GM10266 (cell line): Measurements from ENCODE around the gene NRXN3.

Experiments
- DNase-seq: peaks from one replicate; pipeline ENCODE4 v3.0.0; 2012; ENCODE audit errors: extremely low spot score
- TF ChIP-seq, protein P1 (sequence below): IDR thresholded peaks from 2 replicates; pipeline ENCODE4 v1.5.1; 2012; ENCODE audit warnings: mild to moderate bottlenecking, low read depth; ENCODE audit not compliant: control insufficient read depth, insufficient read depth; ENCODE audit errors: missing control alignments

NRXN3 gene

DNA sequence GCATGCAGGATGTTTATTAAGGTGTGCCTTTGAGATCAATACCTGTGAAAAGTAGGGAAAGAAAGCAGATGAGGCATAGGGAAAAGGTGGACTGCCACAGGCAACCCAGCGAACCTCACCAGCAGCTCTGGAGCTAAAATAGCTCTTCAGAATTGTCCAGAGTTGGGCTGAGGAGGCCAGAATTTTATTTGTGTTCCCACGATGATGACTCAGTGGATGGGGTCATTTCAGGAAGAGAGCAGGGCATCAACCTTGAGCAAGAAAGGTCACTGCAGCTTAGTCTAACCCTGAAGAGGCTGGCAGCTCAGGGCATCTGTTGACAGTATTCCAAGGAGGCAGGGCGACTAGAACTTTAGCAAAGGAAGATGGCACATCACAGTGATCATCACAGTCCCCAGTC lies 1345.0 kb downstream of the NRXN3 start:
- DNase-seq: no peak

DNA sequence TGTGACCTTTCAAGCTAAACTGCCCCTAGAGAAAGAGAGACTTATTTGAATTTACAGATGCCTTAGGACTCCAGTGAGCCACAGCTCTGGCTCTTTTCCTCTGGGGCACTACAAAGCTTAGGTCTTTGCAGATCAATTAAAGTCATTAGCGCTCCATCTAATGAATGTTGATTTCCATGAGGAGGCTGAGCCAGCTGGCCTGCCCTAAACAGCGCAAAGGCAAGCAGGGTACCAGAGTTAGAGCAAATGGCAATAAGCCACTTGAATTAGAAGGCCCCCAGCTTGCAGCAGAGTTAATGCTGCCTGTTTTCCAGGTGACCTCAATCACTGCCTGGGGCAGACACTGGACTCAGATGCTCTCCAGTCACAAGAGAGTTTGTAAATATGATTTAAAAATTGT lies 1345.8 kb downstream of the NRXN3 start:
- DNase-seq: no peak
- TF ChIP-seq, protein P1, sequence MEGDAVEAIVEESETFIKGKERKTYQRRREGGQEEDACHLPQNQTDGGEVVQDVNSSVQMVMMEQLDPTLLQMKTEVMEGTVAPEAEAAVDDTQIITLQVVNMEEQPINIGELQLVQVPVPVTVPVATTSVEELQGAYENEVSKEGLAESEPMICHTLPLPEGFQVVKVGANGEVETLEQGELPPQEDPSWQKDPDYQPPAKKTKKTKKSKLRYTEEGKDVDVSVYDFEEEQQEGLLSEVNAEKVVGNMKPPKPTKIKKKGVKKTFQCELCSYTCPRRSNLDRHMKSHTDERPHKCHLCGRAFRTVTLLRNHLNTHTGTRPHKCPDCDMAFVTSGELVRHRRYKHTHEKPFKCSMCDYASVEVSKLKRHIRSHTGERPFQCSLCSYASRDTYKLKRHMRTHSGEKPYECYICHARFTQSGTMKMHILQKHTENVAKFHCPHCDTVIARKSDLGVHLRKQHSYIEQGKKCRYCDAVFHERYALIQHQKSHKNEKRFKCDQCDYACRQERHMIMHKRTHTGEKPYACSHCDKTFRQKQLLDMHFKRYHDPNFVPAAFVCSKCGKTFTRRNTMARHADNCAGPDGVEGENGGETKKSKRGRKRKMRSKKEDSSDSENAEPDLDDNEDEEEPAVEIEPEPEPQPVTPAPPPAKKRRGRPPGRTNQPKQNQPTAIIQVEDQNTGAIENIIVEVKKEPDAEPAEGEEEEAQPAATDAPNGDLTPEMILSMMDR: no peak

More for the DNA sequence above, 1345.0 kb downstream of the NRXN3 start:
- TF ChIP-seq, protein P1: no peak

DNA sequence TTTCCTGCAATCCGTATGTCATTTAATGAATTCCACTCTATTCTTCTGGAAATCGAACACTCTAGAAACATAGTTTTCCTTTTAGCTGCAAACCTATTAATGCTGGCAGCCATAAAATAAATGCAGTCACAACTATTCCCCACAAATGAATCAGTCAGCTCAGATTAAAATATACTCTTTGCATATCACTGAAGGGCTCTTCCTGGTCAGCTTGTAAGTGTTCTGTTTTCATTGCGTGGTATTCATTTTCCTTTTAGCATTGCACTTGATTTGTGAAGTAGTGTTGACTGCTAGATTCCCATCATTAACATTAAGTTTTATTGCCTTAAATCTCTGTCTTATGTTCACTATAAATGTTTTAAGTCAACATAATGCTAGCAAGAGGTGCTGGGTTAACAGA lies 1355.2 kb downstream of the NRXN3 start:
- TF ChIP-seq, protein P1: no peak

DNA sequence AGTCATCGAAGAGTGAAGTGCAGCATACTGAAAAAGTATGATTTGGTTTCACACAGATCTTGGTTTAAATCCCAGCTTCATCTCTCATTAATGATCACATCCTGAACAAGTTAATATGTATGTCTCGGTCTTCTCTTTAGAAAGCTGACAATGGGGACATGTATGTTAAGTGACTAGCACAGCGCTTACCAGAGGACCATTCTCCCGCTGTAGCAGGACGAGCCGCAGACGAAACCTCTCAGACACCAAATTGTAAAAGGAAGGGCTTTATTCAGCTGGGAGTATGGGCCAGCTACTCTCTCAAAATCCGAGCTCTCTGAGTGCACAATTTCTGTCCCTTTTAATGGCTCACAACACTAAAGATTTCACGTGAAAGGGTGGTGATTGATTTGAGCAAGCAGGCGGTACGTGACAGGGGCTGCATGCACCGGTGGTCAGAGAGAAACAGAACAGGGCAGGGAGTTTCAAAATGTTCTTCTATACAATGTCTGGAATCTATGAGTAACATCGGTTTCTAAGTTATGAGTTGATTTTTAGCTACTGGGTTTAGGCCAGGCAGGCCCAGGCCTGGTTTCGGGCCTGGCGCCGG lies 1358.7 kb downstream of the NRXN3 start:
- DNase-seq: no peak
- TF ChIP-seq, protein P1: no peak

More for the DNA sequence above, 1355.2 kb downstream of the NRXN3 start:
- DNase-seq: no peak

DNA sequence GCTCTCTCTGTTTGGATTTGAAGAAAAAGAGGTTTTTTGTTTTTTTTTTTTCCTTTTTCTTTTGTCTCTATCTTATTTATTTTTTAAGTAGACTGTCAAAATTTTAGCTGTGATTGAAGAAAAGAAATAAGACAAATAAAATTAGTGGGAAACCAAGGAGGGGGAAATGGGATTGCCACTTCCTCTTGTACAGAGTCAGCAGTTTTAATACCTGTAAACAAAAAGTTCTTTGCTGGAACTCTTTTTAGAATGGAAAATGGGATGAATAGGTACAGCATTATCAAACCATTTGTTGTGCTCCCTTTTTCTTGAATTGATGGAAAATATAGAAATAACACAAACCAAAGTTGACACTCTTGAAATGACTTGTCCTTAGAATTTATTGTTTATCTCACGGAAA lies 1360.4 kb downstream of the NRXN3 start:
- TF ChIP-seq, protein P1: no peak
- DNase-seq: no peak

DNA sequence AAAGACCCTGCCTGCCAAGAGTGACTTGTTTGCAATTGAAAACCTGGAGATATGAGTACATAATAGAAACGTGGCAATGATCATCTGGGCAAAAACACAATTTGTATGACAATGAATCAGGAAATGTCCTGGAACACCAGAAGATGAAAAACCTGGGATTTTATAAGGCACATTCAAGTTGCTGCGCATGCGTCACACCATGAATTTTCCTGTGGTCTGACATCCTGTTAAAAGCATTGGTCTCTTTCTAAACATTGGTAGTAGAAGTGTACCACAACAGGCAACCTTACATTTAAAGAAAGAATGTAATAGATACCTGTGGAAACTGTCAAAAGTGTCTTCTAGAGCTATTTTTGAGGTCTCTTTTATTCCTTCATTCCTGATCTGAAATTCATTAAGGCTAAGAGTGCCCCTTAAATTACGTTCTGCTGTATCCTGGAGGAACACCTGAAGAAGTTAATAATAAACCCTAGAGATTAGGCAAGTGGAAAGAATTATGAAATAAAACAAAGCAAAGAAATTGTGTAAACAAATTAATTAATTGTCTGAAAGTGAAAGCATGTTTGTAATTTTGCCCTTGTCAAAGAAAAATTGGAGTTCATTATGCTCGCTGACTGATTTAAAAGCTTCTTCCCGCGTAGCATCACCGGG lies 1364.7 kb downstream of the NRXN3 start:
- TF ChIP-seq, protein P1: no peak
- DNase-seq: no peak

DNA sequence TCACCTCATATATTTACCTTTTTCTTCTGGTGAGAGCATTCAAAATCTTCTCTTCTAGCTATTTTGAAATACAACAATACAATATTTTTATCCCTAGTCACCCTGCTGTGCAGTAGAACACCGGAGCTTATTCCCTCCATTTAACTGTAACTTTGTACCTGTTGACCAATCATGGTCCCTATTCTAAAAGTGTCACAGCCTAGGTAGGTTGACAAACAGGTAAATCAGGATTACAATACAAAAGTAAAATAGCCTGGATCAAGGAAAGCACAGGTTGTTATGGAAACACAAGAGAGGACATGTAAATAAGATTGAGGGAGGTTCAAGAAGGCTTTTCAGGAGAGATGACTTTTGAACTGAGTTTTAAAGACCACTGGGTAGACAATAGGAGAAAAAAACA lies 1370.2 kb downstream of the NRXN3 start:
- TF ChIP-seq, protein P1: no peak

More for the DNA sequence above, 1370.2 kb downstream of the NRXN3 start:
- no peak for DNase-seq
